Lower lobe of right lung (tissue), 2 donors: ENCODE measurements around the gene SCN1B. TPM values are rescaled to one million over a fixed set of nuclear protein-coding genes. Genes with fewer than 3 reads are reported as not detected.
A peak's percentile ranks its signal among the peaks of the same experiment; 100 is the strongest.

Source experiments
- ATAC-seq, 2 donors: fragments of 200-7000 bp; cut with Tn5 transposase; one replicate each; pipeline ENCODE4 v1.9.1; 2020 to 2022; ENCODE audit warnings: mild to moderate bottlenecking in 2 of 2, moderate library complexity in 2 of 2
- DNase-seq: peaks from one replicate; pipeline ENCODE4 v3.0.0-alpha.2; 2020
- H3K27ac ChIP-seq: fragments of 200-600 bp; one replicate; pipeline ENCODE4 v1.8.0; 2022
- H3K27me3 ChIP-seq: fragments of 200-600 bp; one replicate; pipeline ENCODE4 v1.8.0; 2022; ENCODE audit warnings: low read depth
- H3K36me3 ChIP-seq: fragments of 200-600 bp; one replicate; pipeline ENCODE4 v1.8.0; 2022; ENCODE audit warnings: mild to moderate bottlenecking
- H3K4me1 ChIP-seq: fragments of 200-600 bp; one replicate; pipeline ENCODE4 v1.8.0; 2022
- H3K4me3 ChIP-seq: fragments of 200-600 bp; one replicate; pipeline ENCODE4 v1.8.0; 2022; ENCODE audit warnings: mild to moderate bottlenecking
- H3K9me3 ChIP-seq: fragments of 200-600 bp; one replicate; pipeline ENCODE4 v1.8.0; 2022
- CTCF ChIP-seq: fragments of 200-600 bp; IDR thresholded peaks from one replicate; pipeline ENCODE4 v1.8.0; 2022; ENCODE audit warnings: antibody characterized with exemption, mild to moderate bottlenecking
- intact Hi-C: fragments of 100-400 bp; cut with DNase I; formaldehyde crosslinking; loops from one replicate; pipeline ENCODE4 v1.11.0; 2022
- total RNA-seq: library from RNA; stranded (reverse); fragmentation: NEBNext Ultra II Directional; extraction: Animal tissue kit (Norgen Biotek cat#: 25700); gene quantifications from one replicate; pipeline ENCODE4 v1.2.1, GENCODE V29; 2021
- donor health status: DM: no; HTN: yes; CAD: no; lungs with severe emphysema.

The SCN1B gene
- total RNA-seq, 1 donor from 2014 or later: 9.8 TPM

DNA sequence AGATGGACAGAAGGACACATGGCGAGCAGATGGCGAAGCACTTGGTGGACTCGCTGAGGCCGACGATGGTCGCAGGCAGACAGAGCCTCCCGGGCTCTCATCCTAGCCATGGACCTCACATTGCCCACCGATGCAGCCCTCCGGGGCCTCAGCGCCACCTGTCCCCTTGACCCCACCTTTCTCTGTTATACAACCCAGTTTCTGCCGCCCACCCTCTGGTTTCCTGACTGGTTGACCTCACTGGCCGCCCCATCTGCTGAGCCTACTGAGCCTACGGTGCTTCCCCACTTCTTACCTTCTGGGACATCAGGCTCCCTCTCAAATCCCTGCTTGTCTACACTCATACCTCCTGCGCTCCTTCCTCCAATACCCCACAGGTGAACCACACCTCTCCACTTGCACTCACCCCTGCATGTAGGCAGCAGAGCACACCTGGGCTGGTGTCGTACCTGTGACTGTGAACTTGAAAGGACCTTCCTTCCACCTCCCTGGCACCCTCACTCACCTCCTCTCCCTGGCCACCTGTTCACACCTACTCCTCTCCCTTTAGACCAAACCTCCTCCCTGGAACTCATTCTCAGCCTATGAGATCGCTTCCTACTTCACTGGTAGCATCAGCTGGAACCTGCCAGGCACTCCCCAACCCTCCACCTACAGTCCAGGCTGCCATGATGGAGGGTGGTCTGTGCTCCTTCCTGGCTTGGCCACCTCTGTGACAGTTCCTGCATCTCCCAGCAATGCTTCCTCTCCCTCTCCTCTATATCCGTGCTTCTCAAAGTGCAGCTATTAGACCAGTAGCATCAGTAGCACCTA is 47.3 kb downstream of the SCN1B start:
- DNase-seq: peak; percentile 36
- Histone ChIP-seq H3K27ac (no peak overlapping the region), H3K27me3 (no peaks in the 10 kb centered on the region)

DNA sequence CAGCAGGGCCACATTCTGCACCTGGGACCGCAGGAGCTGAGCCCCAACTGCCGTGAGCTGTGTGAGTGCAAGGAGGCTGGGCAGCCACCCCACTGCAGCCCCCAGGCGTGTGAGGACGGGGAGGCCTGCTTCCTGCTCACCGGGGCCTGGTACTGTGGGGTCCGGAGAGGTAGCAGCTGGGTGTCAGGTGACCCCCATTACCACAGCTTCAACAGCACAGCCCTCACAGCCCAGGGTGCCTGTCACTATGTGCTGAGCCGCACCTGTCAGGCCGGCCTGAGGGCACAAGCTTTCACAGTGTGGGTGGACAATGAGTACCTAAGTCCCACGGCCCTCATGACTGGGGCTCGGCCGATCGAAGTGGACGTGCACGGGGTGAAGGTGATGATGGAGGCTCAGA is 49.6 kb downstream of the SCN1B start:
- no peaks in the 10 kb centered on the region for H3K27me3 ChIP-seq
- no peaks in the 10 kb centered on the region for H3K36me3 ChIP-seq
- no peak overlapping the region for H3K4me3 ChIP-seq
- H3K27ac ChIP-seq: no peak overlapping the region
- no peak for TF ChIP-seq CTCF
- H3K4me1 ChIP-seq: no peaks in the 10 kb centered on the region
- DNase-seq (peak; percentile 38), ATAC-seq (no peak)
- intact Hi-C loops: no loop called here
- H3K9me3 ChIP-seq: no peaks in the 10 kb centered on the region

More for the DNA sequence above, 47.3 kb downstream of the SCN1B start:
- no peak for ATAC-seq
- no peak overlapping the region for H3K4me3 ChIP-seq
- H3K9me3 ChIP-seq: no peaks in the 10 kb centered on the region
- no peak for TF ChIP-seq CTCF
- intact Hi-C loops: no loop called here
- H3K36me3 ChIP-seq: no peaks in the 10 kb centered on the region
- no peaks in the 10 kb centered on the region for H3K4me1 ChIP-seq

- Histone ChIP-seq H3K4me1 (no peaks in the 10 kb centered on the region), H3K36me3 (no peaks in the 10 kb centered on the region), H3K4me3 (no peak overlapping the region), H3K9me3 (no peaks in the 10 kb centered on the region), H3K27ac (no peak overlapping the region), H3K27me3 (no peaks in the 10 kb centered on the region)
- TF ChIP-seq CTCF: no peak
- DNase-seq: peak; percentile 33
- no peak for ATAC-seq
- intact Hi-C loops: no loop called here
Observed at GRCh38 chr19:35080613-35081170, 50.4 kb downstream of the SCN1B start.

GRCh38 chr19:35081201-35081600 is 50.9 kb downstream of the SCN1B start:
- Histone ChIP-seq H3K36me3 (no peaks in the 10 kb centered on the region), H3K27me3 (no peaks in the 10 kb centered on the region), H3K27ac (no peak overlapping the region), H3K4me3 (no peak overlapping the region), H3K9me3 (no peaks in the 10 kb centered on the region), H3K4me1 (no peaks in the 10 kb centered on the region)
- no peak for TF ChIP-seq CTCF
- ATAC-seq (no peak), DNase-seq (peak; percentile 27)
- intact Hi-C loops: no loop called here

DNA sequence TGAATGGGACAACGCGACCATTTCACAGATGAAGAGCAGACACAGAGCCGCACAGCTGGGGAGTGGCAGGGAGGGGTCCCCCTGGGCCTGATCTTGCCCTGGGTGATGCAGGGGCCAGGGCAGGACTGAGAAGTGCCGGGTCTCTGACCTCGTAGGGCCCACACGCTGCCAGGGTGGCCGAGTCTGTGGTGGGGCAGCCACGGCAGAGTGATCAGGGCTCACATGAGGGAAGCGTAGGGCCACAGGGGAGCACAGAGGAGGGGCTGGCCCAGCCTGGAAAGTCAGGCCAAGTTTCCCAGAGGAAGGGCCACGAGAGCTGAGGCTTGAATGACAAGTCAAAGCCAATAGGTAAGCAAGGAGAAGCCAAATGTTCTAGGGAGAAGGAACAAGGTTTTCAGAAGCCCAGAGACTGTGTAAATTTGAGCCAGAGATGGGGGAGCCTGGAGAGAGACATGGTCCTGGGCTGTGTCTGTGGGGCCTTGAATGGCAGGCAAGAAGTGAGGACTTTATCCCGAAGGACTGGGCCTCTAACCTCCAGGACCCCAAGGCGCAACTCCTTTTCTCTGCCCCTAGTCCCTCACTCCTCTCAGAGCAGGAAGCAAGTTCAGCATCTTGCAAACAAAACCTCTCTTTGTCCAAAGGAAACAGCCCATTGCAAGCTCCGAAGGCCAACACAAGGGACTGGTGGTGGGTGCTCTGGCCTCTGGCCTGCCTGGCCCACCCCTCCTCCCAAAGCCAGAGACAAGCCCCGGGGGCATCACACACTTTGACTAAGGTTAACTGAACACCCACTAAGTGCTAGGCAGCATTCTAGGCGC is 53.6 kb downstream of the SCN1B start:
- H3K4me3 ChIP-seq: no peak overlapping the region
- ATAC-seq (no peak), DNase-seq (no peak)
- H3K9me3 ChIP-seq: no peaks in the 10 kb centered on the region
- H3K27ac ChIP-seq: no peak overlapping the region
- H3K4me1 ChIP-seq: no peaks in the 10 kb centered on the region
- intact Hi-C loops: no loop called here
- TF ChIP-seq CTCF: no peak
- no peaks in the 10 kb centered on the region for H3K27me3 ChIP-seq
- no peaks in the 10 kb centered on the region for H3K36me3 ChIP-seq
